ENCODE measurements around the gene POU6F1. TPM values are rescaled to one million over a fixed set of nuclear protein-coding genes. Genes with fewer than 3 reads are reported as not detected.

The POU6F1 gene, protein sequence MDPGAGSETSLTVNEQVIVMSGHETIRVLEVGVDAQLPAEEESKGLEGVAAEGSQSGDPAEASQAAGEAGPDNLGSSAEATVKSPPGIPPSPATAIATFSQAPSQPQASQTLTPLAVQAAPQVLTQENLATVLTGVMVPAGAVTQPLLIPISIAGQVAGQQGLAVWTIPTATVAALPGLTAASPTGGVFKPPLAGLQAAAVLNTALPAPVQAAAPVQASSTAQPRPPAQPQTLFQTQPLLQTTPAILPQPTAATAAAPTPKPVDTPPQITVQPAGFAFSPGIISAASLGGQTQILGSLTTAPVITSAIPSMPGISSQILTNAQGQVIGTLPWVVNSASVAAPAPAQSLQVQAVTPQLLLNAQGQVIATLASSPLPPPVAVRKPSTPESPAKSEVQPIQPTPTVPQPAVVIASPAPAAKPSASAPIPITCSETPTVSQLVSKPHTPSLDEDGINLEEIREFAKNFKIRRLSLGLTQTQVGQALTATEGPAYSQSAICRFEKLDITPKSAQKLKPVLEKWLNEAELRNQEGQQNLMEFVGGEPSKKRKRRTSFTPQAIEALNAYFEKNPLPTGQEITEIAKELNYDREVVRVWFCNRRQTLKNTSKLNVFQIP
- total RNA-seq (2022; extraction: Qiagen RNA extraction), result 1.1 to 1.8 TPM (median 1.6 TPM) in 5 replicates

DNA sequence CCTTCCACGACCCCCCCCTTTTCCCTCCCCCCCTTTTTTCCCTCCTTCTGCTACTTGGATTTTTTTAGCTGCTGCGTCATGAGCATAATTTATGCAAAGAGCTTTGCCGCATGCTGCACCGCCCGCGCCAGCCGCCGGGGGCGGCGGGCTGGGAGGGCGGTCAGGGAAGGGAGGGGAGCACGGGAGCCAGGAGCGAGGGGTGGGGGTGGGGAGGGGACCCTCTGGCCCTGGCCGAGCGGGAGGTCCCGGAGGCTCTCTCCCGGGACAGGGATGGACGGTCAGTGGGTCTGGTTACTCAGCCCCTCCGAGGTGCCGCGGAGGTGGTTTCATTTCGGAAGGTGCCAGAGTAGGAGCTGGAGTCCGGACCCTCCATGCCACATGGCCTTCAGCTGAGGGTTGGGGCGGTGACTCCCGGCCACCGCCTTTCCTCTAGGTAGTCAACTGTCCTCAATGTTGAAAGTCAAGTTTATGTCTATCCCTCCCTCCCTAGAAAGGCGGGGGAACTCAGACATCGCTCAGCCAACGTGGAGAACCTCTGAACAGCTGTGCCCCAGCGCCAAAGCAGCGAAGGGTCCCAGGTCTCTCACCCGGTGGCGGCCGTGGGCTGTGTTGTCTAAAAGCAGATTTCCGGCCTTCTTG lies at the start of gene POU6F1:
Gene POU6F1 (minus strand): TSS at position 95 of the 639 bp plus-strand sequence. CDS start 11,226 bp downstream, outside the sequence.

GRCh38 chr12:51238510-51239334 lies 20.9 kb upstream of the POU6F1 start, which contains the start of gene DAZAP2:
Gene DAZAP2, plus strand, starts transcription at chr12:51238826. Its CDS starts 82 bp downstream, at chr12:51238908.

GRCh38 chr12:51172515-51173431 lies 45.1 kb downstream of the POU6F1 start, which contains the start of gene TFCP2:
Gene TFCP2, minus strand, starts transcription at chr12:51173135. Its CDS starts 713 bp downstream, at chr12:51172422.

Other genes starting within 250 kb of the POU6F1 start
- 19.2 to 25.0 TPM (median 24.4 TPM) in 5 replicates for gene SLC11A2, start 191.7 kb downstream of the POU6F1 start, total RNA-seq (2022; extraction: Qiagen RNA extraction)
- gene LETMD1, start 169.7 kb downstream of the POU6F1 start, total RNA-seq (2022; extraction: Qiagen RNA extraction), result 23.0 to 27.6 TPM (median 24.8 TPM) in 5 replicates
- gene CSRNP2, start 134.5 kb downstream of the POU6F1 start, total RNA-seq (2022; extraction: Qiagen RNA extraction), result 11.6 to 14.4 TPM (median 13.7 TPM) in 5 replicates
- gene TFCP2, start 44.9 kb downstream of the POU6F1 start, total RNA-seq (2022; extraction: Qiagen RNA extraction), result 18.5 to 22.5 TPM (median 20.0 TPM) in 5 replicates
- 316 to 373 TPM (median 326 TPM) in 5 replicates for gene DAZAP2, start 20.8 kb upstream of the POU6F1 start, total RNA-seq (2022; extraction: Qiagen RNA extraction)
- gene SMAGP, start 52.4 kb upstream of the POU6F1 start, total RNA-seq (2022; extraction: Qiagen RNA extraction), result 20.2 to 25.3 TPM (median 23.0 TPM) in 5 replicates
- gene BIN2, start 106.1 kb upstream of the POU6F1 start, total RNA-seq (2022; extraction: Qiagen RNA extraction), result 0.07 to 0.15 TPM (median 0.10 TPM) in 5 replicates
- not detected in 5 replicates for gene CELA1, start 128.6 kb upstream of the POU6F1 start, total RNA-seq (2022; extraction: Qiagen RNA extraction)
- gene GALNT6, start 173.3 kb upstream of the POU6F1 start, total RNA-seq (2022; extraction: Qiagen RNA extraction), result 2.3 to 4.0 TPM (median 2.9 TPM) in 5 replicates
- gene SLC4A8, start 206.8 kb upstream of the POU6F1 start, total RNA-seq (2022; extraction: Qiagen RNA extraction), result 0.82 to 1.6 TPM (median 1.2 TPM) in 5 replicates

Measured in A549 treated with CORT108297 at 1 μM for 4 hours (cell line).